ENCODE results near the gene MYBPC3.

MYBPC3 gene

GRCh38 chr11:47383071-47383470, 30.6 kb upstream of the MYBPC3 start:
- no peak for DNase-seq (ENCODE audit: low spot score)

GRCh38 chr11:47380078-47380477, 27.6 kb upstream of the MYBPC3 start:
- no peak for DNase-seq (ENCODE audit: low spot score)

- no peak for DNase-seq (ENCODE audit: low spot score)
These were observed 26.8 kb upstream of the MYBPC3 start for GRCh38 chr11:47379317-47379716.

GRCh38 chr11:47378836-47379170, 26.3 kb upstream of the MYBPC3 start:
- no peak for DNase-seq (ENCODE audit: low spot score)

GRCh38 chr11:47378010-47378835, 25.7 kb upstream of the MYBPC3 start, which contains the start of gene SPI1:
Gene SPI1, minus strand, starts transcription at chr11:47378547. Its CDS starts 194 bp downstream, at chr11:47378353.
- DNase-seq (ENCODE audit: low spot score): no peak

- DNase-seq (ENCODE audit: low spot score): no peak
These were observed 25.1 kb upstream of the MYBPC3 start for GRCh38 chr11:47377571-47378009.

GRCh38 chr11:47376525-47377371, 24.2 kb upstream of the MYBPC3 start:
- no peak for DNase-seq (ENCODE audit: low spot score)

- no peak for DNase-seq (ENCODE audit: low spot score)
These were observed 23.6 kb upstream of the MYBPC3 start for GRCh38 chr11:47376107-47376524.

- DNase-seq (ENCODE audit: low spot score): no peak
These were observed 23.1 kb upstream of the MYBPC3 start for GRCh38 chr11:47375546-47376085.

GRCh38 chr11:47375020-47375419, 22.5 kb upstream of the MYBPC3 start:
- no peak for DNase-seq (ENCODE audit: low spot score)

GRCh38 chr11:47374720-47375019, 22.2 kb upstream of the MYBPC3 start:
- no peak for DNase-seq (ENCODE audit: low spot score)

GRCh38 chr11:47373876-47374719, 21.6 kb upstream of the MYBPC3 start:
- peak; percentile 81 for DNase-seq (ENCODE audit: low spot score)

- no peak for DNase-seq (ENCODE audit: low spot score)
These were observed 19.9 kb upstream of the MYBPC3 start for GRCh38 chr11:47372422-47372821.

- DNase-seq (ENCODE audit: low spot score): no peak
These were observed 17.2 kb upstream of the MYBPC3 start for GRCh38 chr11:47369676-47370075.

- DNase-seq (ENCODE audit: low spot score): no peak
These were observed 13.6 kb upstream of the MYBPC3 start for GRCh38 chr11:47366020-47366490.

GRCh38 chr11:47361419-47361818, 8.9 kb upstream of the MYBPC3 start:
- no peak for DNase-seq (ENCODE audit: low spot score)

- no peak for DNase-seq (ENCODE audit: low spot score)
These were observed 7.8 kb upstream of the MYBPC3 start for GRCh38 chr11:47360341-47360740.

GRCh38 chr11:47359586-47359985, 7.1 kb upstream of the MYBPC3 start:
- DNase-seq (ENCODE audit: low spot score): no peak

GRCh38 chr11:47359162-47359561, 6.7 kb upstream of the MYBPC3 start:
- DNase-seq (ENCODE audit: low spot score): no peak

- DNase-seq (ENCODE audit: low spot score): no peak
These were observed 6.2 kb upstream of the MYBPC3 start for GRCh38 chr11:47358731-47359051.

- no peak for DNase-seq (ENCODE audit: low spot score)
These were observed 5.7 kb upstream of the MYBPC3 start for GRCh38 chr11:47357985-47358730.

GRCh38 chr11:47356998-47357329, 4.5 kb upstream of the MYBPC3 start:
- no peak for DNase-seq (ENCODE audit: low spot score)
